SIG-M5 treated with dmso at 0.1 percent for 504 hours (cell line): Measurements from ENCODE around the gene DPEP2NB.
"Not testable (repeated sequence)": the region's sequence is repeated elsewhere in the genome, so short reads cannot be mapped to it uniquely, and the experiment has no call there.

ENCODE experiments used
- DNase-seq: peaks from one replicate; lab custom pipeline; 2025; ENCODE audit not compliant: unreplicated experiment; lab: John Stamatoyannopoulos, UW

The DPEP2NB gene, protein sequence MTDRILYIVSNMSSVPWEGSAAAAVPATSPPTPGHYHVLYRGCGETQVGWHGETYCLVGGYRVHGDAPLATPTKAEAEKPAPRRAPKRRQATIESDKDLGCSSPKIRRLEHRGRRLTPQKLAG

DNA sequence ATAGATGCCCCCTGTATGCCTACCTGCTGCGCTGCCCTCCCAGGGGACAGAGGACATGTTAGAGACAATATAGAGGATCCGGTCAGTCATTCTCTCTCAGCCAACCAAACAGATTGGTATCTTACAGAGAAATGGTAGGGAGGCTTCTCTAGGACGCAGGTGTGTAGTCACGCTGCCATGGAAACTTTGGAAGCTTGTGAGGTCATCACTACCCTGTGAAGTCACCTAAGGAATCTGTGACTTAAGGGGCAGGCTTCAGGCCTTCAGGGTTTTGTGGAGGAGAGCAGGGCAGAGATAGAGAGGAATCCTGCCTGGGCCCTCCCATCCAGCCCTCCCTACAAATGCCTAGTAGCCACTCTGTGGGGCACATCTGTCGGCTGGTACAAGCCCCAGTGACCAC is at the start of gene DPEP2NB:
Gene DPEP2NB (minus strand): TSS at position 231 of the 400 bp plus-strand sequence. CDS start 141 bp downstream, at position 90.
- no peak for DNase-seq

- peak; percentile 65 for DNase-seq
Observed at GRCh38 chr16:68064791-68065365, 49.2 kb upstream of the DPEP2NB start.

GRCh38 chr16:68062910-68063393 is 47.2 kb upstream of the DPEP2NB start:
- DNase-seq: no peak

GRCh38 chr16:68061396-68061795 is 45.7 kb upstream of the DPEP2NB start:
- DNase-seq: no peak

GRCh38 chr16:68059804-68060203 is 44.1 kb upstream of the DPEP2NB start:
- DNase-seq: no peak

DNA sequence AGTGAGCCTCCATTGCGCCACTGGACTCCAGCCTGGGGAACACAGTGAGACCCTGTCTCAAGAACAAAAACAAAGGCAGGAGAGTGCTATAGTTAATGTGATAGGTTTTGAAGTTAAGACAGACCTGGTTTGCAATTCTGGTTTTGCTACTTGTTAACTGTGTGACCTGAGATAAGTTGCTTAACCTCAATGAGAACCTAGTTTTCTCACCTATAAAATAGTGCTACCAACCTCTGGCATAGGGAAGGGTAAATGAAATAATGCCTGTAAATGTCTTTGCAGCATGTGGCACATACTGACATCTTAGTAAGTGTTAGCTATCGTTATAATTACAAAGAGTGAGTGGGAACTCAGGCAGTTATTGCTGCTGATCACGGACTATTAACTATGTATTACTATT is 39.7 kb upstream of the DPEP2NB start:
- no peak for DNase-seq

GRCh38 chr16:68049449-68049848 is 33.7 kb upstream of the DPEP2NB start:
- no peak for DNase-seq

- DNase-seq: no peak
Observed at GRCh38 chr16:68047987-68048386, 32.3 kb upstream of the DPEP2NB start.

DNA sequence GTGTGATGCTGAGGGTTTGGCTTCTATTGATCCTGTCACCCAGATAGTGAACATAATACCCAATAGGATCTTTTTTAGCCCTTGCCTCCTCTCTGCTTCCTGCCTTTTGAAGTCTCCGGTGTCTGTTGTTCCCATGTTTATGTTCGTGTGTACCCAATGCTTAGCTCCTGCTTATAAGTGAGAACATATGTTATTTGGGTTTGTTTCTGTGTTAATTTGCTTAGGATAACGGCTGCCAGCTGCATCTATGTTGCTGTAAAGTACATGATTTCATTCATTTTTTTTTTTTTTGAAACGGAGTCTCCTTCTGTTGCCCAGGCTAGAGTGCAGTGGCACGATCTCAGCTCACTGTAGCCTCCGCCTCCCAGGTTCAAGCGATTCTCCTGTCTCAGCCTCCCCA is 30.4 kb upstream of the DPEP2NB start:
- no peak for DNase-seq

GRCh38 chr16:68041783-68042182 is 26.1 kb upstream of the DPEP2NB start:
- peak; percentile 81 for DNase-seq

GRCh38 chr16:68040506-68041288 is 25.0 kb upstream of the DPEP2NB start:
- DNase-seq: peak; percentile 70

- DNase-seq: no peak
Observed at GRCh38 chr16:68037841-68038597, 22.3 kb upstream of the DPEP2NB start.

DNA sequence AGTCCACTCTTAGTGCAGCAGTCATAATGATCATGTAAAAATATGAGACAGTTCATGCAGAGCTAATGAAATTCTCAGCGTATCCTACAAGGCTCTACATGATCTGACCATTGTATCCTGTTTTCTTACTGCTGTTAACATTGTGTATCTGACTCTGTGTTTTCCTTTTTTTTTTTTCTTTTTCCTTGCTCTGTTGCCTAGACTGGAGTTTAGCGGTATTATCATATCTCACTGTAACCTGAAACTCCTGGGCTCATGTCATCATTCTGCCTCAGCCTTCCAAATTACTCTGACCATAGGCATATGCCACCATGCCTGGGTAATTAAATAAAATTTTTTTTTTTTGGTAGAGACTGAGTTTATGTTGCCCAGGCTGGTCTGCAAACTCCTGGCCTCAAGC is 19.5 kb upstream of the DPEP2NB start:
- no peak for DNase-seq

DNA sequence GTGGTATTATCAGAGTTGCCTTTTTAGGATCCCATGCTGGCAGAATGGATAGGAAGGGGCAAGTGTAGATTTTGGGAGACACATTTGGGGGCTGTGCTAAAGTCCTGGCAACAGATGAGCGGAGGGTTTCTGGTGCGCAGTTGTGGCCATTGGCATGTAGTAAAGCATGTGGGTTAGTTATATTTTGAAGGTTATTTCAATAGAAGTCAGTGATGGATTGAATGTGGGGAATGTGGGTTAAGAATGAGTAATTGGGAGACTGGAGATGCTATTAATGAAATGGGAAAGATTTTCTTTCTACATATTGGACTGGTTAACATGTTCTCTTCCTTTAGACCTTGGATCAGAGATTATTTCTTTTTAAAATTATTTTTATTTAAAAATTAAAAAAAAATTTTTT is 17.4 kb upstream of the DPEP2NB start:
- no peak for DNase-seq

DNA sequence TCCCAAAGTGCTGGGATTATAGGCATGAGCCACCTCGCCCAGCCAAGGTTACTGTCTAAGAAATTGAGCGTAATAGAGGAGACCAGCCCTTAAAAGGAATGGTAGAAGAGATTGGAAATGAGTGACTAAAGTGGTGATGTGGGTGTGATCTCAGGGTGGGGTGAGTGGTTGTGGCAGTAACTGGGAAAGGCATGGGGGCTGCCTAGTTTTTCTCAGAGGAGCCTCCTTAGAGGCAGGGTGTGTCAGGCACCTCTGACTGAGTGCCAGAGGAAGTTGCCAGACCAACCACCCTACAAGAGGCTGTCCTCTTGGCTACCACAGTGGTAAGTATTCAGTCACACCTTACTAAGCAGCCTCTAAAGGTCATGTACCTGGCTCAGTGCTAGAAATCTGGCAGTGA is 16.2 kb upstream of the DPEP2NB start:
- DNase-seq: no peak

DNA sequence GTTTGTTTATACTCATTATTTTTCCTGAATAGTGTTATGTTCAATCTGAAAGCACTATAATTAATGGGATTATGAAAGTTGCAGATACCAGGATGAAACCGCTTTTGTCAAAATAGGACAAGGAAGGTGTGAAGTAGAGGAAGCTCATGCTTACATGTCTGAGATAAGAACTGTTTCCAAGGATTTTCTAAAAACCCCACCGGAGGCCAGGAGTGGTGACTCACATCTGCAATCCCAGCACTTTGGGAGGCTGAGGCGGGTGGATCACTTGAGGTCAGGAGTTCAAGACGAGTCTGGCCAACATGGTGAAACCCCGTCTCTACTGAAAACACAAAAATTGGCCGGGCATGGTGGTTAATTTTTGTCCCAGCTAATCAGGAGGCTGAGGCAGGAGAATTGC is 14.4 kb upstream of the DPEP2NB start:
- DNase-seq: not testable (repeated sequence)

DNA sequence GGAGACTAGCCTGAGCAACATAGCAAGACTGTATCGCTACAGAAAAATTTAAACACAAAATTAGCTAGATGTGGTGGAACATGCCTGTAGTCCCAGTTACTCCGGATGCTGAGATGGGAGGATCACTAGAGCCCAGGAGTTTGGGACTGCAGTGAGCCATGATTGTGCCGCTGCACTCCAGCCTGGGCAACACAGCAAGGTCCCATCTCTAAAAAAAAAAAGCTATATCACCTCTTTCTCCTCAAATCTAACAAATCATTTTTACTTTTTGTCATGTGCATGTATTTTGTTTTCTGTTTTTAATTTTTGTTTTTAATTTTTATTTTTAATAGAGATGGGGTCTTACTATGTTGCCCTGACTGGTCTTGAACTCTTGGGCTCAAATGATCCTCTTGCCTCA is 13.3 kb upstream of the DPEP2NB start:
- no peak for DNase-seq

DNA sequence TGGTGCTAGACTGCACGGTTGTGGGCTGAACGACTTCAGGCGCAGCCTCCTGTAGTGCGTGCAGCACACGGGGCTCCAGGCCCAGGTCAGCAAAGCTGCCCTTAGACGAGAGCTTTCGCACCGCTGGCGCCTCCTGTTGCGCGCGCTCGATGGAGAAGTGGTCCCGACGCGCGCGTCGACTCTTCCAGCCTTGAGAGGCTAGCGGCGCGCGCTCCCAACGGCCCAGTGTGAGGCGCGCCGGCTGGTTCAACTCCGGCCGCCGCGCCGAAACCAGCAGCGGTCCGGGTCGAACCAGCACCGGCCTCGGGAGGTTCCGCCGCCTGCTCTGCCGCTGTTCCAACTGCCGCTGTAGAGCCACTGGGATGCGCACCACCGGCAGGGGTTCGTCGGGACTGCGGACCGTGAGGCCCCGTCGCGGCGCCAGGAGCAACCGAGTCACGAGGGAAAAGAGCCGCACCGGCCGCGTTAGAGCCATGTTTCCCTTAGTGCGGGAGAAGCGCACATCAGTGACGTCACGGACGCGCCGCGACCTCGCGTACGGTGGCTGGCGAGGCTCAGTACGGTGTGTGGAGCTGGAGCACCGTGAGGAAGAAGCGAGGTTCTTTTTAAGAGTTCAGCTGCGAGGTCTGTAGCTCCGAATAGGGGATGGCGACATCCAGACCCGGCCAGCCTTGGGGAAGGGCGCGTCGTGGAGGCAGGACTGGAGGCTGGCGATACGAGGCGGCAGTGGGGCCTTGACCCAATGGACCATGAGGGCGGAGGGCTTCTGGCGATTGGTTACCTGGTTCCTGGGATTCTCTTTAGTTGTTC is 7.2 kb upstream of the DPEP2NB start, which contains the start of the genes DDX28 and DUS2:
Gene DDX28 (minus strand): TSS at position 505 of the 810 bp plus-strand sequence. CDS start 30 bp downstream, at position 475.
Gene DUS2 (plus strand): TSS at position 557 of the 810 bp plus-strand sequence. CDS start 14,740 bp downstream, outside the sequence.
- DNase-seq: peak; percentile 85

- no peak for DNase-seq
Observed at GRCh38 chr16:68022278-68022727, 6.6 kb upstream of the DPEP2NB start.

DNA sequence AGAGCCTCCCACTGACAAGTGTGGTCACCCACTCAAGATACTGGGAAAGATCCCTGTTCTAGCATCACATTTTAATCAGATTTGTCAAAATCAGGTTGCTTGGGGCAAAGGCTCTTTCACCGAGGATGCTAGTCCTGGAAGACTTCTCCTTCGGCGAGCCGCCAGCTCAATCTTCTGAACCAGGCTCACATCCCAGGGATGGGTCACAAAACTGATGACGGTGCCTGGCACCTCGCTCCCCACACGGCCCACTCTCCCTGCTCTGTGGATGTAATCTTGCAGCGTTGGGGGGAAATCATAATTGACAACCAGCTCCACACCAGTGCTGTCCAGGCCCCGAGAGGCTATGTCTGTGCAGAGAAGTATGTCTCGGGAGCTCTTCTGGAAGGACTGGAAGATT is 5.8 kb upstream of the DPEP2NB start:
- no peak for DNase-seq
